ENCODE data around the gene MAPK11. TPM values are rescaled to one million over a fixed set of nuclear protein-coding genes. Genes with fewer than 3 reads are reported as not detected.

The MAPK11 gene
- total RNA-seq, 6 experiments from 2014 or later: 1.7 to 6.4 (median 2.5) TPM

- peak in 2 of 3 donors; percentile 19 to 58 for DNase-seq
- Histone ChIP-seq H3K9me3 (no peaks in the 10 kb centered on the region), H3K4me1 (peaks cover 0 to 17% (median 6%) of the 10 kb centered on the region in 4 donors), H3K27me3 (no peaks in the 10 kb centered on the region), H3K36me3 (no peaks in the 10 kb centered on the region), H3K4me3 (no peak overlapping the region), H3K27ac (peak overlapping the region in 1 of 3 donors; percentile 51)
- no peak for ATAC-seq
- intact Hi-C loops (cut with DNase I): no loop called here
- TF ChIP-seq POLR2A (IDR thresholded peaks at IDR 0.05): no peak
- TF ChIP-seq, protein P1, sequence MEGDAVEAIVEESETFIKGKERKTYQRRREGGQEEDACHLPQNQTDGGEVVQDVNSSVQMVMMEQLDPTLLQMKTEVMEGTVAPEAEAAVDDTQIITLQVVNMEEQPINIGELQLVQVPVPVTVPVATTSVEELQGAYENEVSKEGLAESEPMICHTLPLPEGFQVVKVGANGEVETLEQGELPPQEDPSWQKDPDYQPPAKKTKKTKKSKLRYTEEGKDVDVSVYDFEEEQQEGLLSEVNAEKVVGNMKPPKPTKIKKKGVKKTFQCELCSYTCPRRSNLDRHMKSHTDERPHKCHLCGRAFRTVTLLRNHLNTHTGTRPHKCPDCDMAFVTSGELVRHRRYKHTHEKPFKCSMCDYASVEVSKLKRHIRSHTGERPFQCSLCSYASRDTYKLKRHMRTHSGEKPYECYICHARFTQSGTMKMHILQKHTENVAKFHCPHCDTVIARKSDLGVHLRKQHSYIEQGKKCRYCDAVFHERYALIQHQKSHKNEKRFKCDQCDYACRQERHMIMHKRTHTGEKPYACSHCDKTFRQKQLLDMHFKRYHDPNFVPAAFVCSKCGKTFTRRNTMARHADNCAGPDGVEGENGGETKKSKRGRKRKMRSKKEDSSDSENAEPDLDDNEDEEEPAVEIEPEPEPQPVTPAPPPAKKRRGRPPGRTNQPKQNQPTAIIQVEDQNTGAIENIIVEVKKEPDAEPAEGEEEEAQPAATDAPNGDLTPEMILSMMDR (IDR thresholded peaks at IDR 0.05): no peak
- WGBS (ENCODE audit: insufficient coverage, low coverage, low lambda C conversion rate, missing lambda C conversion rate): no CpG with 5 or more reads among the region's 7 CpGs
These were observed 39.4 kb upstream of the MAPK11 start for GRCh38 chr22:50309601-50309991.

DNA sequence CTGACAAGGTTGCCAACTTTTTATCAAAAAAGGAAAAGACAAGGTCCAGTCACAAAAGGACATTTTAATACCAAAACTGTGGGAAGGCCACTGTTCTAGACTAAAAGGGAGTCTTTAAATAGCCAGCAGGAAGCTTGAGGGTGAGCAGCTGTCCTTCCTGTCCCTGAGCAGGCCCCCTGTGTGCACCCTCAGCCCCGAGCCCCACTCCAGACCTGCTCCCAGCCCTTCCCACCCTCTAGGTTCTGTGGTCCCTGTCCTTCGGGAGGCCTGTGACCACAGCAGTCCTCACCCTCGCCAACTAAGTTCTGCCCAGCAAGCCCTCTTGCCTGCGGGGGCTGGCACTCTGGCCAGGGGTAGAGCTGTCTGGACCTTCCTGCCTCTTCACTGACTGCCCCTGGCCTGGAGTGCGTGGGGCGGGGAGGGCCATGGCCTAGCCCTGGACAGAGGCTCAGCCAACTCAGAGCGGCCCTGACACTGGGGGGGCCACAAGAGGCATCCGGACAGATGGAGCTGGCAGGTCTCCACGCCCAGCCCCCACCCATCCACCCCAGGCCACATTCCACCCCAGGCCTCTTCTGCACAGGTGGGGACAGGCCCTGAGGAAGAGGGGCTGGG is 38.9 kb upstream of the MAPK11 start:
- Histone ChIP-seq H3K27ac (peak overlapping the region; percentile 31 to 51 (median 40)), H3K36me3 (no peaks in the 10 kb centered on the region), H3K27me3 (no peaks in the 10 kb centered on the region), H3K4me3 (no peak overlapping the region), H3K9me3 (no peaks in the 10 kb centered on the region), H3K4me1 (peaks cover 0 to 20% (median 7%) of the 10 kb centered on the region in 4 donors)
- ATAC-seq: no peak
- WGBS (ENCODE audit: insufficient coverage, low coverage, low lambda C conversion rate, missing lambda C conversion rate): no CpG with 5 or more reads among the region's 9 CpGs
- TF ChIP-seq, protein P1 (IDR thresholded peaks at IDR 0.05): no peak
- TF ChIP-seq POLR2A (IDR thresholded peaks at IDR 0.05): no peak
- DNase-seq: peak in 1 of 3 donors; percentile 28
- intact Hi-C loops (cut with DNase I): no loop called here

DNA sequence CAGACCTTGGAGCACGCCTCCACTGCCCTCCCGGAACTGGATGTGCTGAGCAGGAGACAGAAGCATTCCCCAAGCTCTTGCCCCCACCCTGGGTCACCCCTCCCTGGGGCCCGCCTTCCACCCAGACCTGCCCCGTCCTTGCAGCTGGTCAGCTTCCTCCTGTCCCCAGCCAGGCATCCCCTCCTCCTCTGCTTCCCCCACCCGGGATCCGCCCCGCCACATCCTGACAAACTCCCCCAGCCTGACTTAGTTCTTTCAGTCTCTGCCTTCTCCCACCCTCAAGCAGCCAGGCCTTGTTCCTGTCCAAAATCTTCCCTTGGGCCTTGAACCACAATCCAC is 38.4 kb upstream of the MAPK11 start:
- no peaks in the 10 kb centered on the region for H3K36me3 ChIP-seq
- no peaks in the 10 kb centered on the region for H3K27me3 ChIP-seq
- H3K9me3 ChIP-seq: no peaks in the 10 kb centered on the region
- peaks cover 0 to 26% (median 10%) of the 10 kb centered on the region in 4 donors for H3K4me1 ChIP-seq
- ATAC-seq (peak; percentile 9 to 63 (median 38)), DNase-seq (peak; percentile 78 to 84 (median 80))
- 41% methylated on average over 5 of the region's 7 CpGs for WGBS (ENCODE audit: insufficient coverage, low coverage, low lambda C conversion rate, missing lambda C conversion rate)
- no peak overlapping the region for H3K4me3 ChIP-seq
- TF ChIP-seq POLR2A (IDR thresholded peaks at IDR 0.05): peak; percentile 37
- TF ChIP-seq, protein P1 (IDR thresholded peaks at IDR 0.05): no peak
- intact Hi-C loops (cut with DNase I): no loop called here
- H3K27ac ChIP-seq: peak overlapping the region; percentile 40 to 73 (median 65)

DNA sequence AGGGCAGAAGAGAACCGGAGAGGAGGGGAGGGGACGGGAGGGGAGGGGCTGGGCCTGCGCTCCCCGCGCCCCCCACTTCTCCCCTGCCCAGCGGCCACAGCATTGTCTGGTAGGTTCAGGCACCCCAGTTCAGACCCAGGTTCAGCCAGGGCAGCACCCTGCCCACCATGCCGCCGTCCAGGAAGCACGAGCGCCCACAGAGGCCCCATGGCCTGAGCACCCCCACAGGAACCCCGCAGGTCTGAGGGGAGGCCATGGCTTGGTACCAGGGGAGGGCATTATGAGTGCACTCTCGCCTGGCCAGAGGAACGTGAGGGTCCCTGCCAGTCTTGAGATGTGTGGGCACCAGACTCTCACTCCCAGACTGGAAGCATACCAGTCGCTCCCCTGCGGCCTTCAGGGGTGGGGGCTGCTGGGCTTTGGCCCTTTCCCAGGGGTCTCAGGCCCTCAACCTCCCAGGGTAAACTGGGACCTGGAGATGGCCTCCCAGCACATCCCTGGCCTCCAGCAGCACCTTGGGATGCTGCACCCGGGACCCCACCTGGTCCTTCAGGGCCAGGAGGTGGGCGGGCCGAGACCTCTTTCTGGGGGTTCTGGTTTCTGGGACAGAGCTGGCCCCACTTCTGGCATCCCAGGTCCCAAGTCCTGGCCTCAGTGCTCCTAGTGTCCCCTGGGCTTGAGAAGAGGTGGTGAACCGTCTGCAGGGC is 37.9 kb upstream of the MAPK11 start:
- H3K4me3 ChIP-seq: no peak overlapping the region
- H3K4me1 ChIP-seq: peaks cover 0 to 28% (median 12%) of the 10 kb centered on the region in 4 donors
- no peaks in the 10 kb centered on the region for H3K27me3 ChIP-seq
- H3K27ac ChIP-seq: peak overlapping the region; percentile 40 to 73 (median 65)
- intact Hi-C loops (cut with DNase I): no loop called here
- 7% methylated on average over 2 of the region's 19 CpGs for WGBS (ENCODE audit: insufficient coverage, low coverage, low lambda C conversion rate, missing lambda C conversion rate)
- TF ChIP-seq POLR2A (IDR thresholded peaks at IDR 0.05): no peak
- TF ChIP-seq, protein P1 (IDR thresholded peaks at IDR 0.05): no peak
- peak in 2 of 3 donors; percentile 42 to 60 for DNase-seq
- no peaks in the 10 kb centered on the region for H3K36me3 ChIP-seq
- no peaks in the 10 kb centered on the region for H3K9me3 ChIP-seq
- no peak for ATAC-seq

Measured in right lobe of liver (tissue), 6 donors.